ENCODE results near the gene STEAP1B. TPM values are rescaled to one million over a fixed set of nuclear protein-coding genes. Genes with fewer than 3 reads are reported as not detected.

The STEAP1B gene
- total RNA-seq, 2 experiments from 2014 or later, result 0.69 to 2.1 TPM

GRCh38 chr7:22486597-22486996 lies 13.4 kb downstream of the STEAP1B start:
- Histone ChIP-seq H3K27ac (ENCODE audit: low read depth, low read length, poor library complexity, severe bottlenecking) (no peak overlapping the region), H3K79me2 (ENCODE audit: insufficient read depth, low read depth, low read length) (no peaks in the 10 kb centered on the region), H4K20me1 (ENCODE audit: insufficient read depth, low read length) (no peaks in the 10 kb centered on the region), H3K36me3 (ENCODE audit: insufficient read depth, low read length) (no peaks in the 10 kb centered on the region), H2AFZ (ENCODE audit: low read length) (no peak overlapping the region), H3K9me2 (ENCODE audit: insufficient read depth, low read length) (no peaks in the 10 kb centered on the region), H3K4me1 (ENCODE audit: insufficient read depth, low read length, poor library complexity, severe bottlenecking) (peaks cover 56% of the 10 kb centered on the region), H3K4me3 (ENCODE audit: low read depth, low read length, poor library complexity, severe bottlenecking) (no peak overlapping the region), H3K9me3 (ENCODE audit: low read length) (peaks cover 7% of the 10 kb centered on the region; the same call in 1 of the 2 replicates), H3K4me2 (ENCODE audit: low read length) (no peak overlapping the region)
- no peak for TF ChIP-seq CTCF (conservative IDR thresholded peaks at IDR 0.05; ENCODE audit: low read length)
- no peak for TF ChIP-seq EZH2phosphoT487 (IDR thresholded peaks at IDR 0.05; ENCODE audit: borderline replicate concordance, low read depth, low read length)
- no TSS peak for BruUV-seq (replicated peaks)
- DNase-seq (ENCODE audit: low spot score), result no peak
- intact Hi-C loops (cut with micrococcal nuclease; ENCODE audit: unreplicated experiment), result no loop called here
- CTCF ChIA-PET (ENCODE audit: unreplicated experiment), result no interaction called here
- POLR2A ChIA-PET, result no interaction called here

GRCh38 chr7:22485189-22485588 lies 14.8 kb downstream of the STEAP1B start:
- ChIA-PET CTCF (ENCODE audit: unreplicated experiment) (interaction anchor here (1.1 kb wide), 1 partner anchor 375 kb away, joined by 5 read pairs; no protein-coding TSS in a partner anchor), POLR2A (interaction anchor here (0.8 to 1.8 kb wide), 5 partner anchors 10 to 401 kb away, joined by 3 to 4 read pairs (median 4); no protein-coding TSS in a partner anchor)
- Histone ChIP-seq H3K27ac (ENCODE audit: low read depth, low read length, poor library complexity, severe bottlenecking) (no peak overlapping the region), H3K79me2 (ENCODE audit: insufficient read depth, low read depth, low read length) (no peaks in the 10 kb centered on the region), H3K9me2 (ENCODE audit: insufficient read depth, low read length) (no peaks in the 10 kb centered on the region), H2AFZ (ENCODE audit: low read length) (no peak overlapping the region), H3K4me1 (ENCODE audit: insufficient read depth, low read length, poor library complexity, severe bottlenecking) (peaks cover 69% of the 10 kb centered on the region), H3K4me3 (ENCODE audit: low read depth, low read length, poor library complexity, severe bottlenecking) (no peak overlapping the region), H3K4me2 (ENCODE audit: low read length) (no peak overlapping the region), H3K9me3 (ENCODE audit: low read length) (peaks cover 7% of the 10 kb centered on the region; the same call in 1 of the 2 replicates), H4K20me1 (ENCODE audit: insufficient read depth, low read length) (no peaks in the 10 kb centered on the region), H3K36me3 (ENCODE audit: insufficient read depth, low read length) (no peaks in the 10 kb centered on the region)
- no peak for DNase-seq (ENCODE audit: low spot score)
- TF ChIP-seq EZH2phosphoT487 (IDR thresholded peaks at IDR 0.05; ENCODE audit: borderline replicate concordance, low read depth, low read length) (no peak), CTCF (conservative IDR thresholded peaks at IDR 0.05; ENCODE audit: low read length) (no peak)
- intact Hi-C loops (cut with micrococcal nuclease; ENCODE audit: unreplicated experiment), result no loop called here
- BruUV-seq (replicated peaks), result no TSS peak

- POLR2A ChIA-PET, result no interaction called here
- intact Hi-C loops (cut with micrococcal nuclease; ENCODE audit: unreplicated experiment), result no loop called here
Measured at GRCh38 chr7:22482503-22482902, 17.5 kb downstream of the STEAP1B start.

More at GRCh38 chr7:22482503-22482902, 17.5 kb downstream of the STEAP1B start:
- Histone ChIP-seq H3K4me2 (ENCODE audit: low read length) (peak overlapping the region; percentile 68), H3K9me2 (ENCODE audit: insufficient read depth, low read length) (no peaks in the 10 kb centered on the region), H4K20me1 (ENCODE audit: insufficient read depth, low read length) (no peaks in the 10 kb centered on the region), H2AFZ (ENCODE audit: low read length) (no peak overlapping the region), H3K4me1 (ENCODE audit: insufficient read depth, low read length, poor library complexity, severe bottlenecking) (peaks cover 52% of the 10 kb centered on the region), H3K4me3 (ENCODE audit: low read depth, low read length, poor library complexity, severe bottlenecking) (no peak overlapping the region), H3K79me2 (ENCODE audit: insufficient read depth, low read depth, low read length) (no peaks in the 10 kb centered on the region), H3K36me3 (ENCODE audit: insufficient read depth, low read length) (no peaks in the 10 kb centered on the region), H3K9me3 (ENCODE audit: low read length) (peaks cover 7% of the 10 kb centered on the region; the same call in 1 of the 2 replicates), H3K27ac (ENCODE audit: low read depth, low read length, poor library complexity, severe bottlenecking) (peak overlapping the region; percentile 62)
- no peak for TF ChIP-seq EZH2phosphoT487 (IDR thresholded peaks at IDR 0.05; ENCODE audit: borderline replicate concordance, low read depth, low read length)
- no peak for TF ChIP-seq CTCF (conservative IDR thresholded peaks at IDR 0.05; ENCODE audit: low read length)
- no TSS peak for BruUV-seq (replicated peaks)
- CTCF ChIA-PET (ENCODE audit: unreplicated experiment), result interaction anchor here (1.1 kb wide), 1 partner anchor 14 kb away, joined by 3 read pairs; no protein-coding TSS in a partner anchor
- DNase-seq (ENCODE audit: low spot score), result no peak
